Cardiac ventricle fibroblast (primary cell): ENCODE data around the gene PPP2R3A. TPM values are rescaled to one million over a fixed set of nuclear protein-coding genes. Genes with fewer than 3 reads are reported as not detected.

Experiments used
- total RNA-seq: library from RNA; depleted of rRNA; stranded (reverse); fragments of >200 nt; gene quantifications from 2 replicates; pipeline ENCODE4 v1.2.3, GENCODE V29; 2015

The PPP2R3A gene, protein sequence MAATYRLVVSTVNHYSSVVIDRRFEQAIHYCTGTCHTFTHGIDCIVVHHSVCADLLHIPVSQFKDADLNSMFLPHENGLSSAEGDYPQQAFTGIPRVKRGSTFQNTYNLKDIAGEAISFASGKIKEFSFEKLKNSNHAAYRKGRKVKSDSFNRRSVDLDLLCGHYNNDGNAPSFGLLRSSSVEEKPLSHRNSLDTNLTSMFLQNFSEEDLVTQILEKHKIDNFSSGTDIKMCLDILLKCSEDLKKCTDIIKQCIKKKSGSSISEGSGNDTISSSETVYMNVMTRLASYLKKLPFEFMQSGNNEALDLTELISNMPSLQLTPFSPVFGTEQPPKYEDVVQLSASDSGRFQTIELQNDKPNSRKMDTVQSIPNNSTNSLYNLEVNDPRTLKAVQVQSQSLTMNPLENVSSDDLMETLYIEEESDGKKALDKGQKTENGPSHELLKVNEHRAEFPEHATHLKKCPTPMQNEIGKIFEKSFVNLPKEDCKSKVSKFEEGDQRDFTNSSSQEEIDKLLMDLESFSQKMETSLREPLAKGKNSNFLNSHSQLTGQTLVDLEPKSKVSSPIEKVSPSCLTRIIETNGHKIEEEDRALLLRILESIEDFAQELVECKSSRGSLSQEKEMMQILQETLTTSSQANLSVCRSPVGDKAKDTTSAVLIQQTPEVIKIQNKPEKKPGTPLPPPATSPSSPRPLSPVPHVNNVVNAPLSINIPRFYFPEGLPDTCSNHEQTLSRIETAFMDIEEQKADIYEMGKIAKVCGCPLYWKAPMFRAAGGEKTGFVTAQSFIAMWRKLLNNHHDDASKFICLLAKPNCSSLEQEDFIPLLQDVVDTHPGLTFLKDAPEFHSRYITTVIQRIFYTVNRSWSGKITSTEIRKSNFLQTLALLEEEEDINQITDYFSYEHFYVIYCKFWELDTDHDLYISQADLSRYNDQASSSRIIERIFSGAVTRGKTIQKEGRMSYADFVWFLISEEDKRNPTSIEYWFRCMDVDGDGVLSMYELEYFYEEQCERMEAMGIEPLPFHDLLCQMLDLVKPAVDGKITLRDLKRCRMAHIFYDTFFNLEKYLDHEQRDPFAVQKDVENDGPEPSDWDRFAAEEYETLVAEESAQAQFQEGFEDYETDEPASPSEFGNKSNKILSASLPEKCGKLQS (N-terminal part only)
- total RNA-seq, result 12.0 and 12.3 TPM in 2 replicates

GRCh38 chr3:135965506-135966270, at the start of gene PPP2R3A:
Gene PPP2R3A (plus strand): TSS chr3:135965728. CDS start chr3:136001499, 35,771 bp downstream.

GRCh38 chr3:136196064-136196400, 230.5 kb downstream of the PPP2R3A start, which contains the start of gene MSL2:
Gene MSL2 (minus strand): TSS chr3:136196335. CDS start chr3:136195113, 1,222 bp downstream.

Other genes with a start within 250 kb of the PPP2R3A start
- 15.3 and 28.0 TPM in 2 replicates for gene MSL2, start 230.6 kb downstream of the PPP2R3A start, total RNA-seq